Neural progenitor cell (in vitro differentiated cells): ENCODE results near the gene BGN. TPM values are rescaled to one million over a fixed set of nuclear protein-coding genes. Genes with fewer than 3 reads are reported as not detected.

Experiments used
- DNase-seq: peaks from one replicate; pipeline ENCODE4 v3.0.0-alpha.2; 2016; ENCODE audit warnings: low spot score
- H2AFZ ChIP-seq: fragments of 200-600 bp; sonication (generic); replicated peaks from 2 replicates; pipeline ENCODE4 v1.6.1; 2016; ENCODE audit warnings: antibody characterized with exemption
- H3F3A ChIP-seq: fragments of 200-600 bp; sonication (generic); 2 replicates; pipeline ENCODE4 v1.6.1; 2016; ENCODE audit warnings: antibody characterized with exemption, low read depth
- H3K27ac ChIP-seq: fragments of 200-600 bp; sonication (generic); 2 replicates; pipeline ENCODE4 v1.5.1; 2016; ENCODE audit warnings: mild to moderate bottlenecking
- H3K27me3 ChIP-seq: fragments of 200-600 bp; sonication (generic); 2 replicates; pipeline ENCODE4 v1.6.1; 2016; ENCODE audit warnings: mild to moderate bottlenecking, moderate library complexity
- H3K36me3 ChIP-seq: fragments of 200-600 bp; sonication (generic); 2 replicates; pipeline ENCODE4 v1.5.1; 2016
- H3K4me1 ChIP-seq: fragments of 200-600 bp; sonication (generic); 2 replicates; pipeline ENCODE4 v1.6.1; 2016; ENCODE audit warnings: mixed run types
- H3K4me2 ChIP-seq: fragments of 200-600 bp; sonication (generic); 2 replicates; pipeline ENCODE4 v1.6.1; 2016
- H3K4me3 ChIP-seq: fragments of 200-600 bp; sonication (generic); 2 replicates; pipeline ENCODE4 v1.5.1; 2016
- H3K79me2 ChIP-seq: fragments of 200-600 bp; sonication (generic); 2 replicates; pipeline ENCODE4 v1.6.1; 2016; ENCODE audit warnings: low read depth
- H3K9ac ChIP-seq: fragments of 200-600 bp; sonication (generic); 2 replicates; pipeline ENCODE4 v1.6.1; 2016
- H3K9me3 ChIP-seq: fragments of 200-600 bp; sonication (generic); 2 replicates; pipeline ENCODE4 v1.5.1; 2016; ENCODE audit warnings: low read depth
- H4K20me1 ChIP-seq: fragments of 200-600 bp; sonication (generic); 2 replicates; pipeline ENCODE4 v1.6.1; 2016; ENCODE audit warnings: low read depth
- H3K27ac Mint-ChIP-seq: 3 replicates; pipeline ENCODE4 v1.8.0; 2021; ENCODE audit warnings: mixed read lengths
- H3K27me3 Mint-ChIP-seq: 2 replicates; pipeline ENCODE4 v1.8.0; 2022; ENCODE audit warnings: low read depth, mild to moderate bottlenecking, inconsistent platforms, moderate library complexity, mixed read lengths; ENCODE audit not compliant: insufficient read depth
- H3K36me3 Mint-ChIP-seq: 3 replicates; pipeline ENCODE4 v1.8.0; 2021; ENCODE audit warnings: mixed read lengths
- H3K4me1 Mint-ChIP-seq: 3 replicates; pipeline ENCODE4 v1.8.0; 2021; ENCODE audit warnings: mixed read lengths
- H3K4me3 Mint-ChIP-seq: 3 replicates; pipeline ENCODE4 v1.8.0; 2021; ENCODE audit warnings: mild to moderate bottlenecking, moderate library complexity, mixed read lengths
- H3K9me3 Mint-ChIP-seq: 3 replicates; pipeline ENCODE4 v1.8.0; 2020; ENCODE audit warnings: mixed read lengths
- CTCF ChIP-seq: fragments of 200-600 bp; sonication (generic); IDR thresholded peaks from 2 replicates; pipeline ENCODE4 v1.5.1; 2017; ENCODE audit warnings: antibody characterized with exemption, mild to moderate bottlenecking
- EZH2 ChIP-seq: fragments of 200-600 bp; sonication (generic); IDR thresholded peaks from 2 replicates; pipeline ENCODE4 v1.6.1; 2017; ENCODE audit warnings: antibody characterized with exemption, mild to moderate bottlenecking, moderate library complexity
- EZH2phosphoT487 ChIP-seq: fragments of 200-600 bp; sonication (generic); IDR thresholded peaks from 2 replicates; pipeline ENCODE4 v1.6.1; 2017; ENCODE audit warnings: antibody characterized with exemption
- total RNA-seq: library from RNA; depleted of rRNA; stranded (reverse); fragments of >200 nt; gene quantifications from 2 replicates; pipeline ENCODE4 v1.2.3, GENCODE V29; 2015; ENCODE audit warnings: low replicate concordance

BGN gene
- total RNA-seq, 1 donor from 2014 or later = not detected

DNA sequence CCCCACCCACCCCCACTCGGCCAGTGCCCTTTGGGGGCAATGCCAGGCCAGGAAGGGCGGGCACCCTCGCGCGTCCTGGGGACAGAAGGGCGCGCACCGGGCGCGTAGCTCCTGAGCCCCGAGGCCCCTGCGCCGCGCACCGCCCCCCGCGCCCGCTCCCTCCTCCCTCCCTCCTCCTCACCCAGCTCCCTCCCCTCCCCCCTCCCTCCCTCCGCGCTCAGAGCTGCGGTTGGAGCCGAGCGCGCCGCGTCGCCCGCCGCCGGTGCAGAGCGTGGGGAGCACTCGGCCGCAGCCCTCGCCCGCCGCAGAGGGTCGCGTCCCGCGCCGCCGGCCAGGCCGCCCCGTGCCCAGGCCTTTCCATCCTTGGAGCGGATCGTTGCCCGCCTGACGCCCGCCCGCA is 22.6 kb downstream of the BGN start, which contains the start of gene ATP2B3:
Gene ATP2B3 (plus strand): TSS at position 220 of the 400 bp plus-strand sequence. CDS start 18,606 bp downstream, outside the sequence.
- H3K4me3 ChIP-seq = peak within 1 kb of the TSS; percentile 40
- H3K79me2 ChIP-seq = no peaks in the 10 kb centered on the region
- no peaks in the 10 kb centered on the region for H3F3A ChIP-seq
- H3K27ac ChIP-seq = no peak within 1 kb of the TSS
- H4K20me1 ChIP-seq = no peaks in the 10 kb centered on the region
- DNase-seq = peak; percentile 51
- H3K9me3 ChIP-seq = no peaks in the 10 kb centered on the region
- H3K36me3 Mint-ChIP-seq = no peaks in the 10 kb centered on the region
- TF ChIP-seq CTCF = no peak
- TF ChIP-seq EZH2 = no peak
- no peak for TF ChIP-seq EZH2phosphoT487
- peaks cover 7% of the 10 kb centered on the region for H3K4me1 Mint-ChIP-seq
- H3K9ac ChIP-seq = no peak within 1 kb of the TSS
- H3K27me3 Mint-ChIP-seq = peaks cover 23% of the 10 kb centered on the region
- H3K4me3 Mint-ChIP-seq = peak within 1 kb of the TSS; percentile 69
- H3K4me1 ChIP-seq = no peaks in the 10 kb centered on the region
- H3K27me3 ChIP-seq = peaks cover 69% of the 10 kb centered on the region
- peak within 1 kb of the TSS; percentile 54 for H3K4me2 ChIP-seq
- H3K36me3 ChIP-seq = no peaks in the 10 kb centered on the region
- peaks cover 11% of the 10 kb centered on the region for H3K9me3 Mint-ChIP-seq
- H2AFZ ChIP-seq = no peak within 1 kb of the TSS
- H3K27ac Mint-ChIP-seq = no peak within 1 kb of the TSS

GRCh38 chrX:153517946-153518834 is 23.4 kb downstream of the BGN start:
- Mint-ChIP-seq H3K36me3 (no peaks in the 10 kb centered on the region), H3K27me3 (peaks cover 23% of the 10 kb centered on the region), H3K9me3 (peaks cover 11% of the 10 kb centered on the region), H3K27ac (no peak overlapping the region), H3K4me1 (peaks cover 7% of the 10 kb centered on the region), H3K4me3 (peak overlapping the region; percentile 69)
- Histone ChIP-seq H3K4me2 (peak overlapping the region; percentile 54), H3F3A (no peaks in the 10 kb centered on the region), H3K27ac (no peak overlapping the region), H2AFZ (no peak overlapping the region), H3K9me3 (no peaks in the 10 kb centered on the region), H3K36me3 (no peaks in the 10 kb centered on the region), H3K4me3 (peak overlapping the region; percentile 40), H4K20me1 (no peaks in the 10 kb centered on the region), H3K9ac (no peak overlapping the region), H3K4me1 (no peaks in the 10 kb centered on the region), H3K79me2 (no peaks in the 10 kb centered on the region), H3K27me3 (peaks cover 69% of the 10 kb centered on the region)
- no peak for DNase-seq
- TF ChIP-seq CTCF = no peak
- peak; percentile 65 for TF ChIP-seq EZH2phosphoT487
- TF ChIP-seq EZH2 = peak; percentile 83

- Mint-ChIP-seq H3K4me1 (peaks cover 7% of the 10 kb centered on the region), H3K4me3 (no peak overlapping the region), H3K9me3 (peaks cover 15% of the 10 kb centered on the region), H3K27me3 (peaks cover 22% of the 10 kb centered on the region), H3K27ac (no peak overlapping the region), H3K36me3 (no peaks in the 10 kb centered on the region)
- Histone ChIP-seq H3F3A (no peaks in the 10 kb centered on the region), H3K27ac (no peak overlapping the region), H3K4me3 (no peak overlapping the region), H3K4me1 (no peaks in the 10 kb centered on the region), H3K9me3 (no peaks in the 10 kb centered on the region), H3K27me3 (peaks cover 69% of the 10 kb centered on the region), H3K9ac (no peak overlapping the region), H3K4me2 (no peak overlapping the region), H3K79me2 (no peaks in the 10 kb centered on the region), H3K36me3 (no peaks in the 10 kb centered on the region), H4K20me1 (no peaks in the 10 kb centered on the region), H2AFZ (no peak overlapping the region)
- no peak for DNase-seq
- TF ChIP-seq CTCF = no peak
- TF ChIP-seq EZH2 = no peak
- TF ChIP-seq EZH2phosphoT487 = no peak
These were observed 24.9 kb downstream of the BGN start for GRCh38 chrX:153519569-153520286.
